Neural progenitor cell (in vitro differentiated cells): ENCODE measurements around the gene TP53BP2. TPM values are rescaled to one million over a fixed set of nuclear protein-coding genes. Genes with fewer than 3 reads are reported as not detected.
"Not testable (repeated sequence)": the region's sequence is repeated elsewhere in the genome, so short reads cannot be mapped to it uniquely, and the experiment has no call there.

Experiments
- DNase-seq: peaks from one replicate; pipeline ENCODE4 v3.0.0-alpha.2; 2016; ENCODE audit warnings: low spot score
- H2AFZ ChIP-seq: fragments of 200-600 bp; sonication (generic); replicated peaks from 2 replicates; pipeline ENCODE4 v1.6.1; 2016; ENCODE audit warnings: antibody characterized with exemption
- H3F3A ChIP-seq: fragments of 200-600 bp; sonication (generic); 2 replicates; pipeline ENCODE4 v1.6.1; 2016; ENCODE audit warnings: antibody characterized with exemption, low read depth
- H3K27ac ChIP-seq: fragments of 200-600 bp; sonication (generic); 2 replicates; pipeline ENCODE4 v1.5.1; 2016; ENCODE audit warnings: mild to moderate bottlenecking
- H3K27me3 ChIP-seq: fragments of 200-600 bp; sonication (generic); 2 replicates; pipeline ENCODE4 v1.6.1; 2016; ENCODE audit warnings: mild to moderate bottlenecking, moderate library complexity
- H3K36me3 ChIP-seq: fragments of 200-600 bp; sonication (generic); 2 replicates; pipeline ENCODE4 v1.5.1; 2016
- H3K4me1 ChIP-seq: fragments of 200-600 bp; sonication (generic); 2 replicates; pipeline ENCODE4 v1.6.1; 2016; ENCODE audit warnings: mixed run types
- H3K4me2 ChIP-seq: fragments of 200-600 bp; sonication (generic); 2 replicates; pipeline ENCODE4 v1.6.1; 2016
- H3K4me3 ChIP-seq: fragments of 200-600 bp; sonication (generic); 2 replicates; pipeline ENCODE4 v1.5.1; 2016
- H3K79me2 ChIP-seq: fragments of 200-600 bp; sonication (generic); 2 replicates; pipeline ENCODE4 v1.6.1; 2016; ENCODE audit warnings: low read depth
- H3K9ac ChIP-seq: fragments of 200-600 bp; sonication (generic); 2 replicates; pipeline ENCODE4 v1.6.1; 2016
- H3K9me3 ChIP-seq: fragments of 200-600 bp; sonication (generic); 2 replicates; pipeline ENCODE4 v1.5.1; 2016; ENCODE audit warnings: low read depth
- H4K20me1 ChIP-seq: fragments of 200-600 bp; sonication (generic); 2 replicates; pipeline ENCODE4 v1.6.1; 2016; ENCODE audit warnings: low read depth
- H3K27ac Mint-ChIP-seq: 3 replicates; pipeline ENCODE4 v1.8.0; 2021; ENCODE audit warnings: mixed read lengths
- H3K27me3 Mint-ChIP-seq: 2 replicates; pipeline ENCODE4 v1.8.0; 2022; ENCODE audit warnings: low read depth, mild to moderate bottlenecking, inconsistent platforms, moderate library complexity, mixed read lengths; ENCODE audit not compliant: insufficient read depth
- H3K36me3 Mint-ChIP-seq: 3 replicates; pipeline ENCODE4 v1.8.0; 2021; ENCODE audit warnings: mixed read lengths
- H3K4me1 Mint-ChIP-seq: 3 replicates; pipeline ENCODE4 v1.8.0; 2021; ENCODE audit warnings: mixed read lengths
- H3K4me3 Mint-ChIP-seq: 3 replicates; pipeline ENCODE4 v1.8.0; 2021; ENCODE audit warnings: mild to moderate bottlenecking, moderate library complexity, mixed read lengths
- H3K9me3 Mint-ChIP-seq: 3 replicates; pipeline ENCODE4 v1.8.0; 2020; ENCODE audit warnings: mixed read lengths
- EZH2 ChIP-seq: fragments of 200-600 bp; sonication (generic); IDR thresholded peaks from 2 replicates; pipeline ENCODE4 v1.6.1; 2017; ENCODE audit warnings: antibody characterized with exemption, mild to moderate bottlenecking, moderate library complexity
- EZH2phosphoT487 ChIP-seq: fragments of 200-600 bp; sonication (generic); IDR thresholded peaks from 2 replicates; pipeline ENCODE4 v1.6.1; 2017; ENCODE audit warnings: antibody characterized with exemption
- total RNA-seq: library from RNA; depleted of rRNA; stranded (reverse); fragments of >200 nt; gene quantifications from 2 replicates; pipeline ENCODE4 v1.2.3, GENCODE V29; 2015; ENCODE audit warnings: low replicate concordance
- TF ChIP-seq, protein P1 (sequence below): fragments of 200-600 bp; sonication (generic); IDR thresholded peaks from 2 replicates; pipeline ENCODE4 v1.5.1; 2017; ENCODE audit warnings: antibody characterized with exemption, mild to moderate bottlenecking

The TP53BP2 gene
- total RNA-seq, 1 donor from 2014 or later = 56.3 TPM

DNA sequence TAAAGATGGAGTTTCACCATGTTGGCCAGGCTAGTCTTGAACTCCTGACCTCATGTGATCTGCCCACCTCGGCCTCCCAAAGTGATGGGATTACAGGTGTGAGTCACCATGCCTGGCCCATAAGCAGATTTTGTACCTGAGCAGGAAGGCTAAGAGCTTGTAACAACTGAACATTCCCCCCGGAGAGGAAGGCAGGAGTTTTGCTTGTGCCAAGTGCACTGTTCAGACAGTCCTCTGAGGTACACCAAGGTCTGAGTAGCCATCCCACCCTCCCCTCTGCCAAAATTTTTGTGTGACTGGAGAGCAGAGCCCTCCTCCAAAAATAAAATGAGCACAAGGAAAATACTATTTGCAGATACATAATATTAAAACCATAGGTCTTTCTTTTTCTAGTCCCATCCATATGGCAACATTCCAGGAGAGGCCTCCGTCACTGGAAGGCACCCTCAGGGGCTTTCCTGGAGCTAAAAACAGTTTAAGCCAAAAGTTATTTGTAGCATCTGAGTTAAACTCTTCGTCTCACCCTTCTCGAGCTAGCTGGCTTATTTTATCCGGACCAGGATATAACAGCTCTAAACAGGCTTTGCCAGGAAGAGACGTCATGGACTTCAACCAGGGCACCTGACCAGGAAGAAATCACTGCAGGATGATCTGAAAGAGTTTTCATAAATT lies 106.2 kb downstream of the TP53BP2 start:
- H3K9me3 ChIP-seq = no peaks in the 10 kb centered on the region
- no peaks in the 10 kb centered on the region for H4K20me1 ChIP-seq
- H3K27me3 ChIP-seq = no peaks in the 10 kb centered on the region
- Mint-ChIP-seq H3K4me3 (no peak overlapping the region), H3K9me3 (no peaks in the 10 kb centered on the region), H3K27ac (no peak overlapping the region), H3K36me3 (peaks cover 8% of the 10 kb centered on the region), H3K27me3 (no peaks in the 10 kb centered on the region), H3K4me1 (no peaks in the 10 kb centered on the region)
- TF ChIP-seq EZH2 (no peak), EZH2phosphoT487 (no peak)
- TF ChIP-seq, protein P1, sequence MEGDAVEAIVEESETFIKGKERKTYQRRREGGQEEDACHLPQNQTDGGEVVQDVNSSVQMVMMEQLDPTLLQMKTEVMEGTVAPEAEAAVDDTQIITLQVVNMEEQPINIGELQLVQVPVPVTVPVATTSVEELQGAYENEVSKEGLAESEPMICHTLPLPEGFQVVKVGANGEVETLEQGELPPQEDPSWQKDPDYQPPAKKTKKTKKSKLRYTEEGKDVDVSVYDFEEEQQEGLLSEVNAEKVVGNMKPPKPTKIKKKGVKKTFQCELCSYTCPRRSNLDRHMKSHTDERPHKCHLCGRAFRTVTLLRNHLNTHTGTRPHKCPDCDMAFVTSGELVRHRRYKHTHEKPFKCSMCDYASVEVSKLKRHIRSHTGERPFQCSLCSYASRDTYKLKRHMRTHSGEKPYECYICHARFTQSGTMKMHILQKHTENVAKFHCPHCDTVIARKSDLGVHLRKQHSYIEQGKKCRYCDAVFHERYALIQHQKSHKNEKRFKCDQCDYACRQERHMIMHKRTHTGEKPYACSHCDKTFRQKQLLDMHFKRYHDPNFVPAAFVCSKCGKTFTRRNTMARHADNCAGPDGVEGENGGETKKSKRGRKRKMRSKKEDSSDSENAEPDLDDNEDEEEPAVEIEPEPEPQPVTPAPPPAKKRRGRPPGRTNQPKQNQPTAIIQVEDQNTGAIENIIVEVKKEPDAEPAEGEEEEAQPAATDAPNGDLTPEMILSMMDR = no peak
- H3K36me3 ChIP-seq = no peaks in the 10 kb centered on the region
- no peak overlapping the region for H2AFZ ChIP-seq
- H3K9ac ChIP-seq = no peak overlapping the region
- DNase-seq = no peak
- H3K79me2 ChIP-seq = no peaks in the 10 kb centered on the region
- no peaks in the 10 kb centered on the region for H3F3A ChIP-seq
- no peaks in the 10 kb centered on the region for H3K4me1 ChIP-seq
- H3K27ac ChIP-seq = no peak overlapping the region
- H3K4me2 ChIP-seq = no peak overlapping the region
- no peak overlapping the region for H3K4me3 ChIP-seq

DNA sequence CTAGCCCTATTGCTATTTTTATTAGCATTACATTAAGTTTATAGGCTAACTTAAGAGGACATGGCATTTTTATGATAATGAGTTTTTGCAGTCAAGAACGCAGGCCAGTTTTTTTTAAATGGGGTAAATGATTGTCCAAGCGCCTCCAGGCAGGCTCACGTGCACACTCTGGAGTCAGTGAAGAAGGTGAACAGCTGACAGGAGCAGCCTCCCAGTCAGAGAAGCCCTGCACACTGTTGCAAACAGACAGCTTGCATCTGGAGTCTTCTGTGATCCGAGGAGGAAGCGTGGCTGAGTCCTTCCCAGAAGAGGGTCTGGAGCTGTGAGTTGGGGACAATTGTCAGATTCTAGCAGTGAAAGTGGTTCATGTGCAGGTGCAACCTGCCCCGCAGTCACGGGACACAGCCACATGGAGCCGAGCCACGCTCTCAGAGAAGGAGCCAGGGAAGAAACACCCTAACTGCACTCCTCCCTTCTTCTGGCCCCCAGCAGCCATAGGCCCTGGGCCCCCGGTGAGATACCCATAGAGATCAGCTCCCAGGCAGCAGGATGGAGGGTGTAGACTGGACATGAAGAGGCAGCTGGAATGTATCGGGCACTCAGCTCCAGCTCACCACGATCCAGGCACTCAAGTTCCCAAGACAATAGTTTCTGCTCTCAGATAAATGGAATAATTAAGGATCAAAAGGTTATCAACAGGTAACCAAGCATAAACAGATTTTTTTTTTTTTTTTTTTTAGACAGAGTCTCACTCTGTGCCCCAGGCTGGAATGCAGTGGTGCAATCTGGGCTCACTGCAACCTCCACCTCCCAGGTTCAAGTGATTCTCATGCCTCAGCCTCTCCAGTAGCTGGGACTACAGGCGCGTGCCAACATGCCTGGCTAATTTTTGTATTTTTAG lies 107.0 kb downstream of the TP53BP2 start:
- no peaks in the 10 kb centered on the region for H3K79me2 ChIP-seq
- no peak overlapping the region for H3K27ac Mint-ChIP-seq
- TF ChIP-seq EZH2phosphoT487 = no peak
- no peak for TF ChIP-seq EZH2
- TF ChIP-seq, protein P1 = no peak

DNA sequence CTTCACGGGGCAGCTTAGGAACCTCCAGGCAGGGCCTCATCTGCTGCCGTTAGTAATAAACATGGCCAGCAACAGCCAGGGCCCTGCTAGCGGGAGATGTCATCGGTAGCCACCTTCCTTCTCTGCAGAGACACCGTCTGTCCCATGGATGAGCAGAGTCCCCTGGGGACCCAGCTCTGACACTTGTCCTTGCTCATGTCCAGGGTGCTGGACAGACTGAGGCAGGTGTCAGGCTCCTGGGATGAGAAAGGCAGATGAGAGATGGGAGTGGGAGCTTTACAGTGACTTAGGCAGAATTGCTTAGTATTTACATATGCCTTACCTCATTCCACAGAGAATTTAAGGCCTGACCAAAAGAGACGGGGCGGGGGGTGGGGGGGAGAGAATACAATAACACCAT lies 108.4 kb downstream of the TP53BP2 start:
- no peak for DNase-seq
- H3K27ac Mint-ChIP-seq = no peak overlapping the region
- H3K36me3 Mint-ChIP-seq = peaks cover 7% of the 10 kb centered on the region
- peaks cover 8% of the 10 kb centered on the region for H4K20me1 ChIP-seq
- H3K4me1 ChIP-seq = peaks cover 13% of the 10 kb centered on the region
- H3K4me2 ChIP-seq = no peak overlapping the region
- peaks cover 3% of the 10 kb centered on the region for H3K27me3 Mint-ChIP-seq
- H3K9me3 ChIP-seq = no peaks in the 10 kb centered on the region
- H3K36me3 ChIP-seq = no peaks in the 10 kb centered on the region
- peaks cover 6% of the 10 kb centered on the region for H3K4me1 Mint-ChIP-seq
- H3K9ac ChIP-seq = no peak overlapping the region
- TF ChIP-seq EZH2phosphoT487 (no peak), EZH2 (no peak)
- TF ChIP-seq, protein P1 = no peak
- no peaks in the 10 kb centered on the region for H3K27me3 ChIP-seq
- no peak overlapping the region for H3K4me3 Mint-ChIP-seq
- H2AFZ ChIP-seq = no peak overlapping the region
- H3K27ac ChIP-seq = no peak overlapping the region
- no peaks in the 10 kb centered on the region for H3K9me3 Mint-ChIP-seq
- H3K4me3 ChIP-seq = no peak overlapping the region
- H3K79me2 ChIP-seq = no peaks in the 10 kb centered on the region
- peaks cover 11% of the 10 kb centered on the region for H3F3A ChIP-seq

More for the DNA sequence above, 107.0 kb downstream of the TP53BP2 start:
- Histone ChIP-seq H3K9me3 (no peaks in the 10 kb centered on the region), H3K4me1 (peaks cover 4% of the 10 kb centered on the region), H4K20me1 (peaks cover 2% of the 10 kb centered on the region), H3K27me3 (no peaks in the 10 kb centered on the region), H3F3A (peaks cover 3% of the 10 kb centered on the region), H3K27ac (no peak overlapping the region), H2AFZ (no peak overlapping the region), H3K4me2 (no peak overlapping the region), H3K36me3 (no peaks in the 10 kb centered on the region), H3K4me3 (no peak overlapping the region), H3K9ac (no peak overlapping the region)
- H3K9me3 Mint-ChIP-seq = no peaks in the 10 kb centered on the region
- peaks cover 7% of the 10 kb centered on the region for H3K36me3 Mint-ChIP-seq
- H3K27me3 Mint-ChIP-seq = peaks cover 3% of the 10 kb centered on the region
- peaks cover under 1% of the 10 kb centered on the region for H3K4me1 Mint-ChIP-seq
- DNase-seq = no peak
- H3K4me3 Mint-ChIP-seq = no peak overlapping the region

DNA sequence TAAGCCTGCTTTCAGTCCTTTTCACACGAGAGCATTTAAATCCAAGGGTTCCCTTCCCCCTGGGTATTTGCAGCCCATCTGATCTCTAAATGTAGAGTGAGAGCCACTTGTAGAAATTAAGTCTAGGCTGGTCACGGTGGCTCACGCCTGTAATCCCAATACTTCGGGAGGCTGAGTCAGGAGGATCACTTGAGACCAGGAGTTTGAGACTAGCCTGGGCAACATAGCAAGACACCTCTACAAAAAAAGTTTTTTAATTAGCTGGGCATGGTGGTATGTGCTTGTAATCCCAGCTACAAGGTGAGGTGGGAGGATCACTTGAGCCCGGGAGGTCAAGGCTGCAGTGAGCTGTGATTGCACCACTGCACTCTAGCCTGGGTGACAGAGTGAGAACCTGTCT lies 109.1 kb downstream of the TP53BP2 start:
- H3K79me2 ChIP-seq, H3K9ac ChIP-seq: not testable (repeated sequence)

More for the DNA sequence above, 109.1 kb downstream of the TP53BP2 start:
- not testable (repeated sequence) for H3K4me3 ChIP-seq, H4K20me1 ChIP-seq, H3K4me3 Mint-ChIP-seq, H3K27me3 Mint-ChIP-seq, DNase-seq, H3K27ac ChIP-seq, H3K27ac Mint-ChIP-seq, H3K4me1 Mint-ChIP-seq, H3K4me2 ChIP-seq, H3K27me3 ChIP-seq, H3K36me3 ChIP-seq, H3K9me3 Mint-ChIP-seq, H3K9me3 ChIP-seq, H2AFZ ChIP-seq
- Histone ChIP-seq H3K4me1 (peaks cover 13% of the 10 kb centered on the region), H3F3A (peaks cover 11% of the 10 kb centered on the region)
- H3K36me3 Mint-ChIP-seq = peaks cover 11% of the 10 kb centered on the region
